22Rv1 (cell line): ENCODE results near the gene SEPTIN3.

Experiments
- H3K27ac ChIP-seq: fragments of 450-650 bp; 2 replicates; pipeline ENCODE4 v1.5.1; 2017
- ZFX ChIP-seq: fragments of 450-650 bp; IDR thresholded peaks from 2 replicates; pipeline ENCODE4 v1.6.1; 2017; ENCODE audit warnings: antibody characterized with exemption, borderline replicate concordance
- TF ChIP-seq, protein P1 (sequence below): fragments of 450-650 bp; IDR thresholded peaks from 2 replicates; pipeline ENCODE4 v1.5.1; 2017; ENCODE audit warnings: mild to moderate bottlenecking

The SEPTIN3 gene

DNA sequence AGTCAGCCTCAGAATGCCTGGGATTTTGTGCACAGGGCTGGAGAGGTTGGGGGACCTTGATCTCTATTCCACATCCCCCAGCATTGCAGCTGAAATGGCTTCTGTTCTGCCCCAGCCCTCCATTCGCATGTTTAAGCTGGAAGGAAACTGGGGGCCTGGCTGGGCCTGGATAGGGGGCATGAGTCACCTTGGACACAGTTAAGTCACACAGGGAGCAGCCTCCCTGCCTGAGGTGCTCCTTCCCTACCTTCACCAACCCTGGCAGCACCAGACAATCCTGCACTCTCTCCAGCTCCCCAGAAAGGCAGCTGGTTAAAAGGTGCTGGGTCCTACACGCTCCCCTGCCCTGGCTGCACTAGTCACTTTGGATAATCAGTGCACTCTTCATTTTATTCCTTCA, 16.5 kb upstream of the SEPTIN3 start:
- TF ChIP-seq, protein P1, sequence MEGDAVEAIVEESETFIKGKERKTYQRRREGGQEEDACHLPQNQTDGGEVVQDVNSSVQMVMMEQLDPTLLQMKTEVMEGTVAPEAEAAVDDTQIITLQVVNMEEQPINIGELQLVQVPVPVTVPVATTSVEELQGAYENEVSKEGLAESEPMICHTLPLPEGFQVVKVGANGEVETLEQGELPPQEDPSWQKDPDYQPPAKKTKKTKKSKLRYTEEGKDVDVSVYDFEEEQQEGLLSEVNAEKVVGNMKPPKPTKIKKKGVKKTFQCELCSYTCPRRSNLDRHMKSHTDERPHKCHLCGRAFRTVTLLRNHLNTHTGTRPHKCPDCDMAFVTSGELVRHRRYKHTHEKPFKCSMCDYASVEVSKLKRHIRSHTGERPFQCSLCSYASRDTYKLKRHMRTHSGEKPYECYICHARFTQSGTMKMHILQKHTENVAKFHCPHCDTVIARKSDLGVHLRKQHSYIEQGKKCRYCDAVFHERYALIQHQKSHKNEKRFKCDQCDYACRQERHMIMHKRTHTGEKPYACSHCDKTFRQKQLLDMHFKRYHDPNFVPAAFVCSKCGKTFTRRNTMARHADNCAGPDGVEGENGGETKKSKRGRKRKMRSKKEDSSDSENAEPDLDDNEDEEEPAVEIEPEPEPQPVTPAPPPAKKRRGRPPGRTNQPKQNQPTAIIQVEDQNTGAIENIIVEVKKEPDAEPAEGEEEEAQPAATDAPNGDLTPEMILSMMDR: no peak
- no peak for TF ChIP-seq ZFX
- H3K27ac ChIP-seq: no peak overlapping the region

DNA sequence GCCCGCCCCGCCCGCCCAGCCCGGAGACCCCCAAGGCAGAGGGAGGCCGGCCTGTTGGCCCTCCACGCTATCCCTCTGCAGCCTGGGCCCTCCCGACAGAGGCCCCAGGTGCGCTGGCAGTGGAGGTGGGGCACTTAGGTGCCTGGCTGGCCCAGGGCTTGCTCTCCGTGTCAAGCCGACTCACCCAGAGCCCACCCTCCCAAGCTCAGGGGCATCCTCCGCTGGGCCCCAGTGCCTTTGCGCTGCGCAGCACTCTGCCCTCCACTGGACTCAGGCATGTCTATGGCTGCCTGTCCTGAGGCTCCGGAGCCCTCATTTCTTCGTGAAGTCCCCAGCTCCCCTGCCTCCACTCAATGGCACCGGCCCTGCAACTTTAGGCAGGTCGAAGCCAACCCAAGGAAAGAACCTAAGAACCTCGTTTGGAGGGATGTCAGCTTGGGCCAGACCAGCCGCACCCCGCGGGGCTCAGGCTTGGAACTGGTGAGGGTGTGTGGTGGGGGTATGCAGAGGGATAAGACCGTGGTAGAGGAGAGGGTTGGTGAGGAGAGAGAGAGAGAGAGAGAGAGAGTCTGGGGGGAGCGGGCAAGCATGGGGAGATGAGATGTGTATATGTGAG, 11.2 kb upstream of the SEPTIN3 start:
- no peak overlapping the region for H3K27ac ChIP-seq
- TF ChIP-seq, protein P1: peak; percentile 63
- no peak for TF ChIP-seq ZFX

DNA sequence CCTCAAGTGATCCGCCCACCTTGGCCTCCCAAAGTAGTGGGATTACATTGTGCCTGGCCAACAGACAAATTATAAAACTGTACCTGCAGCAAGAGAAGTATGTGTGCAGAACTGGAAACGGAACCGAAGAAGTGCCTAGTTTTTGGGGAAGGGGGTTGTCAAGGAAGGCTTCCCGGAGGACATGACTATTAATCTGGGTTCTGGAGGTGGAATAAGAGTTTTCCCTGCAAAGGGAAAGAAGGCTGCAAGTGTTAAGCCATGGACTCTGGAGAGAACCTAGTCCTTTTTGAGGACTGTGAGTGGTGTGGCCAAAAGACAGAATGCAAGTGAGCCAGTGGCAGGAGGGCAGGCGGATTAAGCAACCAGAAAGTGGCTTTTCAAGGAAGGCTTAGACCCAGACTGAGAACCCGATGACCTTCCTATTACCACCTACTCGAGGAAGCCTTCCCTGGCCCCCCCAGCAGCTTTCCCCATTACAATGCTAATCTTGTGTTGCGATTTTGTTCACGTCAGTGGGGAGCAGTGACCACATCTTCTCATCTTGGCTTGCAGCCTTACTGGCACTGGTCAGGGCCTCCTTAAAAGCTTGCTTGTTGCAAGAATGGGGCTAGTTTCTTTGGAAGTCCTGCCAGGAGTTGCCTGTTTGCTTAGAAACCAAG, 5.7 kb upstream of the SEPTIN3 start:
- H3K27ac ChIP-seq: no peak overlapping the region

DNA sequence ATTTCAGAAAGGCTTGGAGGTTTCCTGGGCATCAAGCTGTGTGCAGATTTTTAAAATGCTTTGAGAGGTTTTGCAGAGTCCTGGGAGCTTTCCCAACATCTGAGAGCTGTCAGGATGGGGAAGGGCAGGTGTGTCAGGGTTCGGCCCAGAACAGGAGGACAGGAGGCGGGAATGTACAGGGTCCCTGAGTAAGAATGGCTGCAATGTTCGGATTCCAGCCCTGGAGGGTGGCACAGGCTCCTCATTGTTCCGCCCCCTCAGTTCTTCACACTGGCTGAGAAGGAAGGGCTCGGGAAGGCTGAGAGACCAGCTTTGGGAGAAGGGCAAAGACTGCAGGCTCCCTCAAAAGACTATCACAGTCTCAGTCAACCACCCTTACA, 5.1 kb upstream of the SEPTIN3 start:
- H3K27ac ChIP-seq: no peak overlapping the region
- TF ChIP-seq, protein P1: no peak
- no peak for TF ChIP-seq ZFX

More for the DNA sequence above, 5.7 kb upstream of the SEPTIN3 start:
- TF ChIP-seq ZFX: no peak
- TF ChIP-seq, protein P1: no peak

DNA sequence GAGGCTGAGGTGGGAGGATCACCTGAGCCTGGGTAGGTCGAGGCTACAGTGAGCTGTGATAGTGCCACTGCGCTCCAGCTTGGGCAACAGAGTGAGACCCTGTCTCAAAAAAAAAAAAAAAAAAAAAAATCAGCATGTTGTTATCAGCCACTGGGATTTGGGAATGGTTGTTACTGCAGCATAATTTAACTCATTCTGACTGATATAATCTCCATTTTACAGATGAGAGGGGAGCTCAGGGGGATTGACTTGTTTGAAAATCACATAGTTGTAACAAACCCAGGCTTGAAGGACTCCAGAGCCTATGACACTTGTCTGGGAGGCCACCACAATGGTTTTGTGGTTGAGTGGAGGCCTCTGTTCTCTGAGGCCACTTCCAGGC, 3.0 kb upstream of the SEPTIN3 start:
- no peak overlapping the region for H3K27ac ChIP-seq
- no peak for TF ChIP-seq ZFX
- TF ChIP-seq, protein P1: no peak

DNA sequence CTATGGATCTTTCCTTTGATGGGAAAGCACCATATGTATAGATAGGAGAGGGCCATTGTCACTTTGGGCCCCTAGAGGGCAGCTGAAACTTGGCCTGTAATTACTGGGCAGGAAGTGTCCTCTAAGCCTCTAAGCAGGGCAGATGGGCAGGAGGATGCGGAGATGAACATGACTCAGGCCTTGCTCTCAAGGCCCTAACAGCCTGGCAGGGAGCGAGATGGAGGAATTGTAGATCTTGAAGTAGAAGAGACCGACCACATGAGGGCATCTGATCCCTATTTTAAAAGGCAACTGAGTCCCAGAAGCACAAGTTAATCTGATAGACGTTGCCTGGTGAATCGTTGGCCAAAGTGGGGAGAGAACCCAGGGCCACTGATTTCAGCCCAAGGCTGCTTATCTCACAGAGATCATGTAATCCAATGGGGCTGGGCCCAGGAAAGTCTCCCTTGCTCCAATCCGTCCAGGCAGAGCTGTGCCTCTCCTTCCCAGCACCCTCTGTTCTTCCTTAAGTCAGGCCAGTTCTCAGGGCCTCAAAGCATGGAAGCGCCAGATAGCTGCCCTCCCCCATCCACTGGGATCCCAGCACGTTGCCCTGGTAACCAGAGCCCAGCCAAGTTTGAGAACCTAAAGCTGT, 2.5 kb upstream of the SEPTIN3 start:
- H3K27ac ChIP-seq: no peak overlapping the region
- TF ChIP-seq, protein P1: peak; percentile 55
- TF ChIP-seq ZFX: no peak

DNA sequence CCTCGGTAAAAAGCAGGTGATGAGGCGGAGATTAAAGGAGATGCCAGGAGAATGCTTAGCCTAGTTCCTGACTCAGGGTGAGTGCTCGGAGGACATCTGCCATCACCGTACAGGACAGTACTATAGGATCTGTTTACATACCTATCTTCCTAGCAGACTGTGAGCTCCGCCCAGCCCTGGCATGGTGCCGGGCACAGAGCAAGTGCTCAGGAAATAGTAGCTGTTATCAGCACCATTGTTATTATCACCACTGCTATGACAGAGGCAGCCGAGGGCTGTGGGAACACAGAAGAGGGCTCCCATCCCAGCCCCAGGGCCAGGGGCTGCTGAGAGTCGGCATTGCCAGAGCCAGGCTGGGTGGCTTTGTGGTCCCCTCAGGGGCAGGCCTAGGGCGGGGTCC, 642 bp upstream of the SEPTIN3 start:
- H3K27ac ChIP-seq: no peak overlapping the region
- no peak for TF ChIP-seq ZFX
- TF ChIP-seq, protein P1: no peak
